Calu3 (cell line): ENCODE results near the gene CLEC4E. TPM values are rescaled to one million over a fixed set of nuclear protein-coding genes. Genes with fewer than 3 reads are reported as not detected.
"Not testable (repeated sequence)": the region's sequence is repeated elsewhere in the genome, so short reads cannot be mapped to it uniquely, and the experiment has no call there.

ENCODE experiments used
- BruUV-seq: library from RNA; stranded (reverse); fragments of 400-500 nt; replicated peaks from 2 replicates; lab custom pipeline; 2021; lab: Mats Ljungman, UMichigan
- CTCF ChIA-PET: fragments of 300-600 bp; sonication (Branson Sonifier 250); formaldehyde crosslinking; loops from one replicate; lab custom pipeline; 2022; ENCODE audit warnings: antibody characterized with exemption; lab: Charles Lee
- DNase-seq: peaks from one replicate; pipeline ENCODE4 v3.0.0; 2022
- H3K27ac Mint-ChIP-seq: one replicate; pipeline ENCODE4 v1.8.0; 2022; ENCODE audit warnings: mixed read lengths; ENCODE audit not compliant: unreplicated experiment
- H3K27me3 Mint-ChIP-seq: one replicate; pipeline ENCODE4 v1.8.0; 2022; ENCODE audit warnings: mixed read lengths; ENCODE audit not compliant: unreplicated experiment
- H3K36me3 Mint-ChIP-seq: one replicate; pipeline ENCODE4 v1.8.0; 2022; ENCODE audit warnings: mild to moderate bottlenecking, moderate library complexity, mixed read lengths; ENCODE audit not compliant: insufficient read depth, unreplicated experiment
- H3K4me1 Mint-ChIP-seq: one replicate; pipeline ENCODE4 v1.8.0; 2022; ENCODE audit warnings: mild to moderate bottlenecking, low read depth, mixed read lengths; ENCODE audit not compliant: unreplicated experiment
- H3K4me3 Mint-ChIP-seq: one replicate; pipeline ENCODE4 v1.8.0; 2022; ENCODE audit warnings: mild to moderate bottlenecking, low read depth, moderate library complexity, mixed read lengths; ENCODE audit not compliant: unreplicated experiment
- H3K9me3 Mint-ChIP-seq: one replicate; pipeline ENCODE4 v1.8.0; 2022; ENCODE audit warnings: low read depth, mixed read lengths; ENCODE audit not compliant: unreplicated experiment
- intact Hi-C: fragments of 100-400 bp; cut with micrococcal nuclease; formaldehyde crosslinking; loops from one replicate; pipeline ENCODE4 v1.10.0; 2022; ENCODE audit not compliant: unreplicated experiment
- total RNA-seq: library from RNA; stranded (reverse); gene quantifications from 2 replicates; pipeline ENCODE4 v1.2.3, GENCODE V29; 2022
- TF ChIP-seq, protein P1 (sequence below): fragments of 200-600 bp; IDR thresholded peaks from one replicate; pipeline ENCODE4 v1.8.0; 2022; ENCODE audit warnings: antibody characterized with exemption; ENCODE audit not compliant: unreplicated experiment

CLEC4E gene
- total RNA-seq, 1 experiment from 2014 or later: not detected

DNA sequence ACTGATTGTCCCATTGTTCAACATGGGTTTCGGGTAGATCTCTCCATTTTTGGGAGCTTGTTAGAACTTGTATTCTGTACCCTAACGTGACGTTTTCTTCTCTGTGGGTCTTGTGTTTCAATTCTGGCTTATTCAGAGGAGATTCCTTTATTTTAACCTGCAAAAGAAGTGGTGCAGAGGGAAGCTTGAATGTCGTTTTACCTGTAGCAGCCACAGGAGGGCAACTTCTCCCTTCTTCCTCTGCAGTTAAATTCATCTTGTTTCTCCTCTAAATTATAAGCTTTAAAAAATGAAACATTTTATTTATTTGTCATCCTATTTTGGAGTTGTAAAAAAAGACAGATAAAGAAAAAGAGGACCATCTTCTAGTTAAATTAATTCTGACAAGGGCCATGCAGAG, 41.1 kb downstream of the CLEC4E start:
- no peak overlapping the region for H3K27ac Mint-ChIP-seq
- CTCF ChIA-PET: interaction anchor here (0.9 to 1.0 kb wide), 2 partner anchors 78 to 109 kb away, joined by 3 read pairs; no protein-coding TSS in a partner anchor
- no peaks in the 10 kb centered on the region for H3K36me3 Mint-ChIP-seq
- no peaks in the 10 kb centered on the region for H3K9me3 Mint-ChIP-seq
- DNase-seq: no peak
- H3K4me3 Mint-ChIP-seq: no peak overlapping the region
- H3K27me3 Mint-ChIP-seq: peaks cover 26% of the 10 kb centered on the region
- TF ChIP-seq, protein P1, sequence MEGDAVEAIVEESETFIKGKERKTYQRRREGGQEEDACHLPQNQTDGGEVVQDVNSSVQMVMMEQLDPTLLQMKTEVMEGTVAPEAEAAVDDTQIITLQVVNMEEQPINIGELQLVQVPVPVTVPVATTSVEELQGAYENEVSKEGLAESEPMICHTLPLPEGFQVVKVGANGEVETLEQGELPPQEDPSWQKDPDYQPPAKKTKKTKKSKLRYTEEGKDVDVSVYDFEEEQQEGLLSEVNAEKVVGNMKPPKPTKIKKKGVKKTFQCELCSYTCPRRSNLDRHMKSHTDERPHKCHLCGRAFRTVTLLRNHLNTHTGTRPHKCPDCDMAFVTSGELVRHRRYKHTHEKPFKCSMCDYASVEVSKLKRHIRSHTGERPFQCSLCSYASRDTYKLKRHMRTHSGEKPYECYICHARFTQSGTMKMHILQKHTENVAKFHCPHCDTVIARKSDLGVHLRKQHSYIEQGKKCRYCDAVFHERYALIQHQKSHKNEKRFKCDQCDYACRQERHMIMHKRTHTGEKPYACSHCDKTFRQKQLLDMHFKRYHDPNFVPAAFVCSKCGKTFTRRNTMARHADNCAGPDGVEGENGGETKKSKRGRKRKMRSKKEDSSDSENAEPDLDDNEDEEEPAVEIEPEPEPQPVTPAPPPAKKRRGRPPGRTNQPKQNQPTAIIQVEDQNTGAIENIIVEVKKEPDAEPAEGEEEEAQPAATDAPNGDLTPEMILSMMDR: no peak
- intact Hi-C loops: no loop called here
- no TSS peak for BruUV-seq
- H3K4me1 Mint-ChIP-seq: no peaks in the 10 kb centered on the region

DNA sequence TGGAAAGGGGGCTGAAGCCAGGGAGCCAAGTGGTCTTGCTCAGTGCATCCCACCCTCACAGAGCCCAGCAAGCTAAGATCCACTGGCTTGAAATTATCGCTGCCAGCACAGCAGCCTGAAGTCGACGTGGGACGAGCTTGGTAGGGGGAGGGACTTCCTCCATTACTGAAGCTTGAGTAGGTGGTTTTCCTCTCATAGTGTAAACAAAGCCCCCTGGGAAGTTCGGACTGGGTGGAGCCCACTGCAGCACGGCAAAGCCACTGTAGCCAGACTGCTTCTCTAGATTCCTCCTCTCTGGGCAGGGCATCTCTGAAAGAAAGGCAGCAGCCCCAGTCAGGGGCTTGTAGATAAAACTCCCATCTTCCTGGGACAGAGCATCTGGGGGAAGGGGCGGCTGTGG, 44.6 kb downstream of the CLEC4E start:
- H3K27ac Mint-ChIP-seq, H3K4me3 Mint-ChIP-seq, H3K4me1 Mint-ChIP-seq, DNase-seq, CTCF ChIA-PET, H3K9me3 Mint-ChIP-seq, H3K36me3 Mint-ChIP-seq, intact Hi-C loops, BruUV-seq: not testable (repeated sequence)
- peaks cover 45% of the 10 kb centered on the region for H3K27me3 Mint-ChIP-seq

DNA sequence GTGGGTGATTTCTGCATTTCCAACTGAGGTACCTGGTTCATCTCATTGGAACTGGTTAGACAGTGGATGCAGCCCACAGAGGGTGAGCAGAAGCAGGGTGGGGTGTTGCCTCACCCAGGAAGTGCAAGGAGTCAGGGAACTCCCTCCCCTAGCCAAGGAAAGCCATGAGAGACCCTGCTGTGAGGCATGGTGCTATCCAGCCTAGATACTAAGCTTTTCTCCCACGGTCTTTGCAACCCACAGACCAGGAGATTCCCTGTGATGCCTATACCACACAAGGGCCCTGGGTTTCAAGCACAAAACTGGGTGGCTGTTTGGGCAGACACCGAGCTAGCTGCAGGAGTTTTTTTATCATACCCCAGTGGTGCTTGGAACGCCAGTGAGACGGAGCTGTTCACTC, 45.0 kb downstream of the CLEC4E start:
- H3K27ac Mint-ChIP-seq, CTCF ChIA-PET, H3K4me1 Mint-ChIP-seq, H3K36me3 Mint-ChIP-seq, H3K9me3 Mint-ChIP-seq, DNase-seq, intact Hi-C loops, BruUV-seq, H3K4me3 Mint-ChIP-seq: not testable (repeated sequence)
- peaks cover 45% of the 10 kb centered on the region for H3K27me3 Mint-ChIP-seq

DNA sequence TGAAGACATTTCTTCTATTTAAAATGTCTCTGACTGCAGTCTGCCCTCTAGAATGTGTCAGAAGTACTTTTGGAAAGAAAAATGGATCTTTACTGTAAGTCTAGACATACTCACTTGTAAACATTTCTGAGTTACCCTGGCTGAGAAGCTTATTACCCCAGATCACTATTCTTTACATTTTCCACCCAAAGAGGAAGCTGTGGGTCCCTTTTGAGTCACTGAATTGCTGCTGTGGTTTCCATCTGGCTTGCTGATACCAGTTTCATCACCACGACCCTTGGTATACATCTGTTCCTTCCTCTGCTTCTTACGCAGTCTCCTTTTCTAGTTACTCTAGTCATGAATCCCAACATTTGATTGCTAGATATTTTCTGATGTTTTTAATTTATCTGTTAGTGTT, 47.6 kb downstream of the CLEC4E start:
- H3K27me3 Mint-ChIP-seq: peaks cover 27% of the 10 kb centered on the region
- CTCF ChIA-PET: no interaction called here
- TF ChIP-seq, protein P1: no peak

DNA sequence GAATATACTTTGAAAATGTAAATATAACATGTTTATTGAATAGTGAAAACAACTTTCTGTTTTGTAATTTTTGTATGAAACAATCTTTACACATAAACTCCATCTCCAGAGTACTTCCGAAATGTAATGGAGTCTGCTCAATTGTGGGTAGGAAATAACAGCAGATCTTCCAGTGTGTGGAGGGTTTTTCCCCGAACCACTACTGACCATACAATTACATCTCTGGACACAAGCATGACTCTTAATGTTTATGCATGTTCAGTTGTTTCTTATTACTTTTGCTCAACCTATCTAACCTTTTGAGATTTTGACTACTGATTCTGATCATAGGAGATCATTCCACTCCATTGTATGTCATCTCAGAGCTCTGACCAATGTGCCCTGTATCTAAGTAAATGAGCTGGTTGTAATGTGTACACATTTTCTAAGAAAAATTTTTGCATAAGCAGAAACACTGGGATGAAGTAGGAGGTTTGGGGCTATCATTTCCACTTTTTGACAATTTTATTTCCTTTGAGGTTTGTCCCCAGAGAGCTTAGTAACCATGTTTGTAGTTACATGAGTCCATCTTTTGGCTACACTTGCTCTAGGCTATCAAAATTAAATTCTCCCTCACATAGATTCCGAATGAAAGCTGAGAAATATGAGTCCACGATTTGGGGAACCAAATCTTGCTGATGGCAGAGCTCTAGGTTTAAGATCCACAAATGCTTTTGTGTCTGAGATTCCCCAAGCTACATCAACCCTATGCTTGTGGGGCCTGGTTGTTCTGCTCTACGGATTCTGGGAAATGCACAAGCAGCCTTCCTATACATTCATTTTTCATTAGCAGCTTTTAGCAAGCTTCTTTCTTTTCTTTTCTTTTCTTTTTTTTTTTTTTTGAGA, 48.8 kb downstream of the CLEC4E start:
- CTCF ChIA-PET: no interaction called here
- BruUV-seq: no TSS peak
- Mint-ChIP-seq H3K9me3 (no peaks in the 10 kb centered on the region), H3K27ac (no peak overlapping the region), H3K4me1 (no peaks in the 10 kb centered on the region), H3K27me3 (peaks cover 19% of the 10 kb centered on the region), H3K4me3 (no peak overlapping the region), H3K36me3 (no peaks in the 10 kb centered on the region)
- no peak for DNase-seq
- TF ChIP-seq, protein P1: no peak
- intact Hi-C loops: no loop called here

More for the DNA sequence above, 47.6 kb downstream of the CLEC4E start:
- Mint-ChIP-seq H3K36me3 (no peaks in the 10 kb centered on the region), H3K27ac (no peak overlapping the region), H3K9me3 (no peaks in the 10 kb centered on the region), H3K4me1 (no peaks in the 10 kb centered on the region), H3K4me3 (no peak overlapping the region)
- intact Hi-C loops: no loop called here
- no peak for DNase-seq
- no TSS peak for BruUV-seq

Other genes with a start within 250 kb of the CLEC4E start
- gene CLEC6A, start 84.9 kb downstream of the CLEC4E start, total RNA-seq: not detected in 2 replicates
- not detected in 2 replicates for gene CLEC4D, start 27.4 kb downstream of the CLEC4E start, total RNA-seq
- not detected in 2 replicates for gene AICDA, start 72.0 kb upstream of the CLEC4E start, total RNA-seq
- not detected in 2 replicates for gene MFAP5, start 121.9 kb upstream of the CLEC4E start, total RNA-seq
- gene RIMKLB, start 157.1 kb upstream of the CLEC4E start, total RNA-seq: 29.3 and 36.3 TPM in 2 replicates